Upper lobe of left lung (tissue), 6 donors: ENCODE results near the gene RFK. TPM values are rescaled to one million over a fixed set of nuclear protein-coding genes. Genes with fewer than 3 reads are reported as not detected.

Experiments used
- ATAC-seq, 2 donors: fragments of 200-7000 bp; cut with Tn5 transposase; one replicate each; pipeline ENCODE4 v1.9.1; 2022; ENCODE audit warnings: mild to moderate bottlenecking in 2 of 2, moderate library complexity in 2 of 2; ENCODE audit not compliant: low FRiP score in 2 of 2
- DNase-seq, 2 donors: peaks; one replicate each; pipeline ENCODE4 v3.0.0-alpha.2; 2019 to 2020
- H3K27ac ChIP-seq, 4 donors: fragments of 200-600 bp; sonication (generic); one replicate each; pipeline ENCODE4 v1.5.1; 2016 to 2019
- H3K27me3 ChIP-seq, 4 donors: fragments of 200-600 bp; sonication (generic); one replicate each; pipeline ENCODE4 v1.5.1; 2017 to 2019
- H3K36me3 ChIP-seq, 4 donors: fragments of 200-600 bp; sonication (generic); one replicate each; pipeline ENCODE4 v1.5.1; 2016 to 2019
- H3K4me1 ChIP-seq, 4 donors: fragments of 200-600 bp; sonication (generic); one replicate each; pipeline ENCODE4 v1.5.1; 2018 to 2019
- H3K4me3 ChIP-seq, 4 donors: fragments of 200-600 bp; sonication (generic); one replicate each; pipeline ENCODE4 v1.5.1; 2017 to 2019; ENCODE audit warnings: mild to moderate bottlenecking in 2 of 4, moderate library complexity in 1 of 4
- H3K9me3 ChIP-seq, 4 donors: fragments of 200-600 bp; sonication (generic); one replicate each; pipeline ENCODE4 v1.5.1; 2018 to 2019
- CTCF ChIP-seq, 6 experiments: fragments of 450-650 bp in 4 of 6; fragments of 200-600 bp in 2 of 6; sonication (generic) in 2 of 6; IDR thresholded peaks; one replicate each; pipeline ENCODE4 v1.5.1; 2016 to 2019; ENCODE audit warnings: antibody characterized with exemption in 6 of 6
- EP300 ChIP-seq, 4 donors: sonication (generic); formaldehyde crosslinking; IDR thresholded peaks; one replicate each; pipeline ENCODE4 v1.5.1; 2017; ENCODE audit warnings: antibody characterized with exemption in 4 of 4, control low read depth in 2 of 4
- POLR2A ChIP-seq, 4 donors: fragments of 450-650 bp; IDR thresholded peaks; one replicate each; pipeline ENCODE4 v1.5.1; 2016 to 2017; ENCODE audit warnings: antibody characterized with exemption in 4 of 4, mild to moderate bottlenecking in 2 of 4
- POLR2AphosphoS5 ChIP-seq, 2 donors: sonication (generic); formaldehyde crosslinking; IDR thresholded peaks; one replicate each; pipeline ENCODE4 v1.5.1; 2017; ENCODE audit warnings: antibody characterized with exemption in 2 of 2
- WGBS, 2 donors: methylation state at CpG; one replicate each; pipeline ENCODE4 v1.1.5; 2017 to 2018; 5-methylcytosine and 5-hydroxymethylcytosine counted together
- total RNA-seq, 6 donors: library from RNA; depleted of rRNA in 4 of 6; stranded (reverse); fragments of >200 nt in 4 of 6; gene quantifications; one replicate each; pipeline versions ENCODE4 v1.1.0 to v1.2.1, GENCODE V29; 2016 to 2021
- donor health status: DM: no; HTN: no; CAD: no; lungs with moderate emphysema.
- donor health status: DM: no; HTN: yes; CAD: no; lungs with severe emphysema.

The RFK gene
- total RNA-seq, 6 donors from 2014 or later, result 4.8 to 24.3 (median 14.7) TPM

GRCh38 chr9:76415731-76416130 is 21.5 kb upstream of the RFK start:
- Histone ChIP-seq H3K36me3 (no peaks in the 10 kb centered on the region), H3K9me3 (peaks cover 0 to 3% (median 0%) of the 10 kb centered on the region in 4 donors), H3K27ac (peak overlapping the region in 1 of 4 donors; percentile 12), H3K27me3 (no peaks in the 10 kb centered on the region), H3K4me1 (peaks cover 0 to 4% (median 0%) of the 10 kb centered on the region in 4 donors), H3K4me3 (no peak overlapping the region)
- ATAC-seq (no peak), DNase-seq (no peak)
- no peak for TF ChIP-seq POLR2AphosphoS5 (IDR thresholded peaks at IDR 0.05)
- TF ChIP-seq EP300 (IDR thresholded peaks at IDR 0.05), result no peak
- no peak for TF ChIP-seq CTCF (IDR thresholded peaks at IDR 0.05)
- TF ChIP-seq POLR2A (IDR thresholded peaks at IDR 0.05), result no peak

GRCh38 chr9:76415154-76415553 is 20.9 kb upstream of the RFK start:
- H3K27me3 ChIP-seq, result no peaks in the 10 kb centered on the region
- ATAC-seq (no peak), DNase-seq (no peak)
- no peak for TF ChIP-seq CTCF (IDR thresholded peaks at IDR 0.05)
- TF ChIP-seq POLR2A (IDR thresholded peaks at IDR 0.05), result no peak
- no peak for TF ChIP-seq POLR2AphosphoS5 (IDR thresholded peaks at IDR 0.05)
- no peak for TF ChIP-seq EP300 (IDR thresholded peaks at IDR 0.05)
- H3K9me3 ChIP-seq, result peaks cover 0 to 3% (median 0%) of the 10 kb centered on the region in 4 donors
- 69 to 82% methylated on average over 2 of the region's 2 CpGs for WGBS, 2 donors
- peak overlapping the region in 1 of 4 donors; percentile 12 for H3K27ac ChIP-seq
- H3K4me1 ChIP-seq, result peaks cover 0 to 4% (median 0%) of the 10 kb centered on the region in 4 donors
- no peak overlapping the region for H3K4me3 ChIP-seq
- H3K36me3 ChIP-seq, result no peaks in the 10 kb centered on the region

- Histone ChIP-seq H3K27me3 (no peaks in the 10 kb centered on the region), H3K27ac (no peak overlapping the region), H3K36me3 (no peaks in the 10 kb centered on the region), H3K4me3 (no peak overlapping the region), H3K9me3 (peaks cover 0 to 3% (median 0%) of the 10 kb centered on the region in 4 donors), H3K4me1 (peaks cover 0 to 4% (median 0%) of the 10 kb centered on the region in 4 donors)
- DNase-seq (no peak), ATAC-seq (no peak)
- TF ChIP-seq EP300 (IDR thresholded peaks at IDR 0.05) (no peak), CTCF (IDR thresholded peaks at IDR 0.05) (no peak), POLR2AphosphoS5 (IDR thresholded peaks at IDR 0.05) (no peak), POLR2A (IDR thresholded peaks at IDR 0.05) (no peak)
- 57 to 75% methylated on average over 4 of the region's 4 CpGs for WGBS, 2 donors
Observed at GRCh38 chr9:76414661-76415060, 20.4 kb upstream of the RFK start.

GRCh38 chr9:76413658-76414057 is 19.4 kb upstream of the RFK start:
- H3K27me3 ChIP-seq, result no peaks in the 10 kb centered on the region
- H3K4me3 ChIP-seq, result no peak overlapping the region
- no peak for ATAC-seq
- no peak for DNase-seq
- no peaks in the 10 kb centered on the region for H3K36me3 ChIP-seq
- H3K4me1 ChIP-seq, result peaks cover 0 to 4% (median 0%) of the 10 kb centered on the region in 4 donors
- TF ChIP-seq POLR2AphosphoS5 (IDR thresholded peaks at IDR 0.05) (no peak), EP300 (IDR thresholded peaks at IDR 0.05) (no peak), POLR2A (IDR thresholded peaks at IDR 0.05) (no peak), CTCF (IDR thresholded peaks at IDR 0.05) (no peak)
- H3K9me3 ChIP-seq, result peaks cover 0 to 3% (median 0%) of the 10 kb centered on the region in 4 donors
- H3K27ac ChIP-seq, result no peak overlapping the region

- DNase-seq, result no peak
- Histone ChIP-seq H3K4me3 (no peak overlapping the region), H3K27ac (no peak overlapping the region), H3K27me3 (no peaks in the 10 kb centered on the region), H3K9me3 (peaks cover 0 to 3% (median 0%) of the 10 kb centered on the region in 4 donors), H3K36me3 (no peaks in the 10 kb centered on the region), H3K4me1 (peaks cover 0 to 4% (median 0%) of the 10 kb centered on the region in 4 donors)
- ATAC-seq, result no peak
- TF ChIP-seq CTCF (IDR thresholded peaks at IDR 0.05), result no peak
- TF ChIP-seq EP300 (IDR thresholded peaks at IDR 0.05), result no peak
- TF ChIP-seq POLR2A (IDR thresholded peaks at IDR 0.05), result no peak
- no peak for TF ChIP-seq POLR2AphosphoS5 (IDR thresholded peaks at IDR 0.05)
- WGBS, 2 donors, result 53 to 60% methylated on average over 2 of the region's 2 CpGs
Observed at GRCh38 chr9:76412638-76413037, 18.4 kb upstream of the RFK start.
